GM12878 (cell line): ENCODE measurements around the gene SOBP. TPM values are rescaled to one million over a fixed set of nuclear protein-coding genes. Genes with fewer than 3 reads are reported as not detected.

Source experiments
- ATAC-seq: fragments of 200-7000 bp; cut with Tn5 transposase; 3 replicates; pipeline ENCODE4 v1.9.1; 2020; ENCODE audit warnings: mild to moderate bottlenecking, moderate library complexity
- BruUV-seq: library from RNA; stranded (reverse); fragments of 400-500 nt; replicated peaks from 2 replicates; lab custom pipeline; 2021; lab: Mats Ljungman, UMichigan
- CTCF ChIA-PET: fragments of 300-600 bp; sonication (Branson Sonifier 250); formaldehyde crosslinking; extraction: SDS; loops from one replicate; lab custom pipeline; 2021; ENCODE audit warnings: inconsistent platforms; lab: Yijun Ruan, JAX
- POLR2A ChIA-PET: fragments of 350-600 bp; formaldehyde crosslinking; extraction: SDS; loops from one replicate; lab custom pipeline; 2021; ENCODE audit warnings: inconsistent platforms; lab: Charles Lee
- RAD21 ChIA-PET: fragments of 300-600 bp; sonication (Branson Sonifier 250); formaldehyde crosslinking; loops from one replicate; lab custom pipeline; 2023; ENCODE audit warnings: antibody characterized with exemption; ENCODE audit not compliant: unreplicated experiment; lab: Charles Lee
- SMC1A ChIA-PET: fragments of 300-600 bp; sonication (Branson Sonifier 250); formaldehyde crosslinking; loops from one replicate; lab custom pipeline; 2023; ENCODE audit not compliant: unreplicated experiment, uncharacterized antibody; lab: Charles Lee
- DNase-seq: peaks from one replicate; pipeline ENCODE4 v3.0.0-alpha.2; 2011; ENCODE audit warnings: low read depth, low spot score
- FAIRE-seq: peaks from 3 replicates; lab custom pipeline; 2011; peaks lifted over from hg19 to GRCh38; lab: Jason Lieb, UNC
- H2AFZ ChIP-seq: 2 replicates; pipeline ENCODE4 v1.6.0; 2011; ENCODE audit warnings: low read depth, low read length, control low read depth; ENCODE audit not compliant: control insufficient read depth
- H3K27ac ChIP-seq: 2 replicates; pipeline ENCODE4 v1.5.1; 2011; ENCODE audit warnings: control low read depth; ENCODE audit not compliant: control insufficient read depth, insufficient read depth
- H3K27me3 ChIP-seq, 2 experiments: replicated peaks in 1 of 2; 2 replicates each; pipeline versions ENCODE4 v1.6.0 to v1.6.1; 2011; ENCODE audit warnings: low read length in 1 of 2; ENCODE audit not compliant: control insufficient read depth in 2 of 2, insufficient read depth in 2 of 2
- H3K36me3 ChIP-seq, 2 experiments: 2 replicates each; pipeline ENCODE4 v1.5.1; 2011; ENCODE audit warnings: low read length in 1 of 2; ENCODE audit not compliant: control insufficient read depth in 2 of 2, insufficient read depth in 2 of 2
- H3K4me1 ChIP-seq: 2 replicates; pipeline ENCODE4 v1.6.1; 2011; ENCODE audit warnings: mild to moderate bottlenecking, low read length, moderate library complexity, mixed read lengths; ENCODE audit not compliant: control insufficient read depth, insufficient read depth
- H3K4me2 ChIP-seq: 2 replicates; pipeline ENCODE4 v1.6.0; 2011; ENCODE audit warnings: control low read depth; ENCODE audit not compliant: control insufficient read depth, insufficient read depth
- H3K4me3 ChIP-seq: fragments of 200-600 bp; sonication (generic); 2 replicates; pipeline ENCODE4 v1.5.1; 2016
- H3K79me2 ChIP-seq: 2 replicates; pipeline ENCODE4 v1.6.0; 2011; ENCODE audit warnings: low read length; ENCODE audit not compliant: control insufficient read depth, insufficient read depth
- H3K9ac ChIP-seq: 2 replicates; pipeline ENCODE4 v1.8.0; 2011; ENCODE audit warnings: low read length, control low read depth, mixed read lengths; ENCODE audit not compliant: control insufficient read depth, insufficient read depth
- H3K9me3 ChIP-seq: replicated peaks from 3 replicates; pipeline ENCODE4 v1.5.1; 2011; ENCODE audit warnings: mild to moderate bottlenecking, low read length; ENCODE audit not compliant: control insufficient read depth, insufficient read depth
- H4K20me1 ChIP-seq: 2 replicates; pipeline ENCODE4 v1.6.0; 2011; ENCODE audit not compliant: control insufficient read depth, insufficient read depth
- ATF3 ChIP-seq: IDR thresholded peaks from 2 replicates; pipeline ENCODE4 v1.6.1; 2011; ENCODE audit warnings: low read depth, mild to moderate bottlenecking, low read length, moderate library complexity, borderline replicate concordance; ENCODE audit errors: extremely low read depth
- BACH1 ChIP-seq: fragments of 450-650 bp; IDR thresholded peaks from 2 replicates; pipeline ENCODE4 v1.6.1; 2017; ENCODE audit warnings: mild to moderate bottlenecking, borderline replicate concordance
- E2F4 ChIP-seq: IDR thresholded peaks from 2 replicates; pipeline ENCODE4 v1.6.1; 2012; ENCODE audit warnings: low read depth, low read length, improper control_type of control experiment
- HDAC2 ChIP-seq: fragments of 200-600 bp; sonication (generic); IDR thresholded peaks from 2 replicates; pipeline ENCODE4 v1.6.1; 2017
- IKZF1 ChIP-seq: fragments of 450-650 bp; conservative IDR thresholded peaks from 2 replicates; pipeline ENCODE4 v1.6.1; 2017; ENCODE audit warnings: antibody characterized with exemption, mild to moderate bottlenecking
- LARP7 ChIP-seq: fragments of 450-650 bp; IDR thresholded peaks from 2 replicates; pipeline ENCODE4 v1.6.1; 2017; ENCODE audit warnings: mild to moderate bottlenecking
- MLLT1 ChIP-seq: fragments of 450-650 bp; IDR thresholded peaks from 2 replicates; pipeline ENCODE4 v1.6.1; 2016; ENCODE audit warnings: mild to moderate bottlenecking
- POLR2AphosphoS5 ChIP-seq: IDR thresholded peaks from 2 replicates; pipeline ENCODE4 v1.6.1; 2011; ENCODE audit warnings: mild to moderate bottlenecking, low read length, inconsistent platforms
- POU2F2 ChIP-seq: IDR thresholded peaks from 3 replicates; pipeline ENCODE4 v1.6.1; 2011; ENCODE audit warnings: low read depth, mild to moderate bottlenecking, low read length, borderline replicate concordance
- SREBF2 ChIP-seq: IDR thresholded peaks from 2 replicates; pipeline ENCODE4 v1.6.1; 2012; ENCODE audit warnings: mild to moderate bottlenecking, low read length
- WRNIP1 ChIP-seq: IDR thresholded peaks from 2 replicates; pipeline ENCODE4 v1.6.1; 2011; ENCODE audit warnings: low read depth, low read length, improper control_type of control experiment, borderline replicate concordance
- YBX1 ChIP-seq: fragments of 450-650 bp; IDR thresholded peaks from 2 replicates; pipeline ENCODE4 v1.6.1; 2016; ENCODE audit warnings: antibody characterized with exemption
- WGBS: methylation state at CpG from one replicate; pipeline ENCODE4 v1.1.6; 2016; ENCODE audit warnings: low lambda C conversion rate; ENCODE audit not compliant: insufficient replicate concordance, insufficient coverage; ENCODE audit errors: missing lambda C conversion rate; 5-methylcytosine and 5-hydroxymethylcytosine counted together
- in situ Hi-C: fragments of 300-500 bp; cut with MboI; formaldehyde crosslinking; loops from 9 replicates; pipeline ENCODE4 v1.14.3; 2018; ENCODE audit warnings: mixed read lengths
- intact Hi-C: fragments of 100-400 bp; cut with micrococcal nuclease; formaldehyde crosslinking; loops from one replicate; pipeline ENCODE4 v1.14.2; 2022; ENCODE audit not compliant: unreplicated experiment
- polyA plus RNA-seq, 11 experiments: library from polyadenylated mRNA; depleted of rRNA in 4 of 11; unstranded in 6 of 11; stranded (reverse) in 5 of 11; fragments of >200 nt; fragmentation: Nextera tagmentation in 4 of 11; fragmentation: Illumina TruSeq in 1 of 11; extraction: Ambion mirVana in 4 of 11; extraction: Trizol in 1 of 11; gene quantifications; 1 replicate in 1 of 11; 2 replicates in 10 of 11; pipeline versions ENCODE4 v1.2.1 to v1.2.3, GENCODE V29; 2011 to 2016; ENCODE audit warnings: inconsistent platforms in 2 of 11, missing spikeins in 2 of 11, low read depth in 1 of 11
- total RNA-seq, 4 experiments: library from RNA; depleted of rRNA in 3 of 4; stranded (reverse); fragments of >200 nt in 3 of 4; fragmentation: Illumina TruSeq in 1 of 4; extraction: Trizol in 1 of 4; gene quantifications; 2 replicates each; pipeline versions ENCODE4 v1.2.1 to v1.2.3, GENCODE V29; 2013 to 2021

SOBP gene
- total and polyA plus RNA-seq, 10 of the 15 experiments (the other 5 are each of a cell fraction or from before 2014, with no cell fraction given), result 0.49 to 1.9 (median 0.78) TPM

- Histone ChIP-seq H3K9me3 (no peaks in the 10 kb centered on the region; the same call in 1 of the 3 replicates), H4K20me1 (no peaks in the 10 kb centered on the region), H3K4me2 (no peak overlapping the region), H3K27ac (no peak overlapping the region), H3K4me3 (no peak overlapping the region)
- in situ Hi-C loops, result no loop called here
- FAIRE-seq (no peak), ATAC-seq (no peak)
- SMC1A ChIA-PET, result no interaction called here
- TF ChIP-seq POLR2AphosphoS5 (no peak), E2F4 (no peak), WRNIP1 (no peak), MLLT1 (no peak), YBX1 (no peak), POU2F2 (no peak), ATF3 (no peak), BACH1 (no peak), HDAC2 (no peak), LARP7 (no peak), IKZF1 (no peak), SREBF2 (no peak)
- TF ChIP-seq, all 136 proteins: peak for 0
- intact Hi-C loops, result no loop called here
- no peak overlapping the region for H2AFZ ChIP-seq
- DNase-seq, result no peak
- WGBS, result 41% methylated on average over 12 of the region's 12 CpGs
- H3K36me3 ChIP-seq, result no peaks in the 10 kb centered on the region
- H3K4me1 ChIP-seq, result peaks cover 3% of the 10 kb centered on the region
- ChIA-PET POLR2A (interaction anchor here (0.6 to 0.7 kb wide), 2 partner anchors 8 to 130 kb away, joined by 3 to 4 read pairs; no protein-coding TSS in a partner anchor), CTCF (interaction anchor here (1.0 kb wide), 1 partner anchor 13 kb away, joined by 7 read pairs; no protein-coding TSS in a partner anchor), RAD21 (no interaction called here)
- no peak overlapping the region for H3K9ac ChIP-seq
- H3K79me2 ChIP-seq, result no peaks in the 10 kb centered on the region
- BruUV-seq, result no TSS peak
- no peaks in the 10 kb centered on the region for H3K27me3 ChIP-seq
These were observed 201.3 kb downstream of the SOBP start for GRCh38 chr6:107691062-107691751.
